ENCODE measurements around the gene EVX2.

Gene EVX2

DNA sequence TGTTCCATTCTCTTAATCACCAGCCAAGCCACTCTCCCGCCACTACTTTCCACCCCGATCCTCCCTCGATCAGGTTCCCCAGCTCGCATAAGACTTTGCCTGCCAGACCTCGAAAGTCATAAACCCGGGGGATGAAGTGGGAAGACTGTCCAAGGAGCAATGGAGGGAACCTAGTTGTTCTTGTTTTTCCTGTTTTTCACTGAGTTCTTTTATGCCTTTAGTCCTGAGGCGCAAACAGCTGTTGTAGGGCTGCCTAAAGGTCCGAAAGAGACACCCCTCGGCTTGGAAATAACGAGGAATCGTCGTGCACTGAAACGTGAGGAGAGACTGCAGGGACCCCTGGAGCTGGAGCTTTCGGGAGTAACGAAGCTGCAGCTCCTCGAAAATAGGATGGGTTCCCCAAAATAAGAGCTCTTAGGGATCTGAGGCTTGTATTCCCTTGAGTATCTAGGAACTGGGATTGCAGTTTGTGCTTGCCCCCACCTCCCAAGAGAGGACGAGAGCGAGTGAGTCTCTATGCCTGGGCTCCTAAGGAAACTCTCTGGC lies 14.1 kb upstream of the EVX2 start:
- no peak overlapping the region for H3K4ac ChIP-seq (ENCODE audit: low read depth, low read length)
- peaks cover 7% of the 10 kb centered on the region for H3K4me1 ChIP-seq (ENCODE audit: control insufficient read depth, low read depth, low read length)
- DNase-seq = no peak
- no peak overlapping the region for H2BK5ac ChIP-seq (ENCODE audit: low read length)
- H2BK120ac ChIP-seq (ENCODE audit: low read depth, low read length) = no peak overlapping the region
- no peak overlapping the region for H3K27ac ChIP-seq (ENCODE audit: low read depth, low read length)
- H3K36me3 ChIP-seq (ENCODE audit: control insufficient read depth, insufficient read depth, low read length) = no peaks in the 10 kb centered on the region
- H3K9ac ChIP-seq (ENCODE audit: low read length) = peak overlapping the region; percentile 39
- no peak overlapping the region for H3K18ac ChIP-seq (ENCODE audit: low read length)
- no peak overlapping the region for H3K4me3 ChIP-seq (ENCODE audit: low read length)
- no peaks in the 10 kb centered on the region for H3K79me1 ChIP-seq (ENCODE audit: low read length)
- H3K4me2 ChIP-seq (ENCODE audit: low read length) = peak overlapping the region; percentile 54
- no peak overlapping the region for H4K5ac ChIP-seq (ENCODE audit: low read length)
- peak overlapping the region; percentile 52 for H3K56ac ChIP-seq (ENCODE audit: low read length)
- no peak overlapping the region for H2BK15ac ChIP-seq (replicated peaks; ENCODE audit: low read depth)
- no CpG with 5 or more reads among the region's 18 CpGs for WGBS (ENCODE audit: extremely low coverage, insufficient coverage, low lambda C conversion rate)
- H3K27me3 ChIP-seq (ENCODE audit: insufficient read depth, low read length, poor library complexity) = peaks cover 76% of the 10 kb centered on the region
- no peak overlapping the region for H4K8ac ChIP-seq (ENCODE audit: low read depth, low read length)
- H3K23ac ChIP-seq (ENCODE audit: low read length) = no peak overlapping the region
- H3K79me2 ChIP-seq (ENCODE audit: control insufficient read depth, insufficient read depth, low read length) = no peaks in the 10 kb centered on the region
- H2AK5ac ChIP-seq (ENCODE audit: low read length) = no peak overlapping the region

- peak; percentile 94 for DNase-seq
- Histone ChIP-seq H4K8ac (ENCODE audit: low read depth, low read length) (no peak overlapping the region), H2BK5ac (ENCODE audit: low read length) (no peak overlapping the region), H3K9ac (ENCODE audit: low read length) (peak overlapping the region; percentile 41), H3K27me3 (ENCODE audit: insufficient read depth, low read length, poor library complexity) (peaks cover 69% of the 10 kb centered on the region), H2BK15ac (replicated peaks; ENCODE audit: low read depth) (no peak overlapping the region), H4K5ac (ENCODE audit: low read length) (no peak overlapping the region), H3K4me3 (ENCODE audit: low read length) (no peak overlapping the region), H2BK120ac (ENCODE audit: low read depth, low read length) (no peak overlapping the region), H3K4me1 (ENCODE audit: control insufficient read depth, low read depth, low read length) (peaks cover 7% of the 10 kb centered on the region), H3K56ac (ENCODE audit: low read length) (peak overlapping the region; percentile 19), H3K27ac (ENCODE audit: low read depth, low read length) (no peak overlapping the region), H3K79me1 (ENCODE audit: low read length) (no peaks in the 10 kb centered on the region), H3K23ac (ENCODE audit: low read length) (no peak overlapping the region), H3K18ac (ENCODE audit: low read length) (no peak overlapping the region), H3K4me2 (ENCODE audit: low read length) (peak overlapping the region; percentile 56), H3K36me3 (ENCODE audit: control insufficient read depth, insufficient read depth, low read length) (no peaks in the 10 kb centered on the region), H2AK5ac (ENCODE audit: low read length) (no peak overlapping the region), H3K4ac (ENCODE audit: low read depth, low read length) (no peak overlapping the region), H3K79me2 (ENCODE audit: control insufficient read depth, insufficient read depth, low read length) (no peaks in the 10 kb centered on the region)
- no CpG with 5 or more reads among the region's 45 CpGs for WGBS (ENCODE audit: extremely low coverage, insufficient coverage, low lambda C conversion rate)
These were observed 13.4 kb upstream of the EVX2 start for GRCh38 chr2:176096986-176097819.

GRCh38 chr2:176096243-176096985 lies 12.7 kb upstream of the EVX2 start:
- H3K4ac ChIP-seq (ENCODE audit: low read depth, low read length) = no peak overlapping the region
- H3K9ac ChIP-seq (ENCODE audit: low read length) = no peak overlapping the region
- no CpG with 5 or more reads among the region's 16 CpGs for WGBS (ENCODE audit: extremely low coverage, insufficient coverage, low lambda C conversion rate)
- DNase-seq = no peak
- no peak overlapping the region for H3K56ac ChIP-seq (ENCODE audit: low read length)
- H3K4me3 ChIP-seq (ENCODE audit: low read length) = no peak overlapping the region
- H3K23ac ChIP-seq (ENCODE audit: low read length) = no peak overlapping the region
- H2AK5ac ChIP-seq (ENCODE audit: low read length) = no peak overlapping the region
- H3K4me1 ChIP-seq (ENCODE audit: control insufficient read depth, low read depth, low read length) = peaks cover 7% of the 10 kb centered on the region
- peaks cover 68% of the 10 kb centered on the region for H3K27me3 ChIP-seq (ENCODE audit: insufficient read depth, low read length, poor library complexity)
- no peaks in the 10 kb centered on the region for H3K79me2 ChIP-seq (ENCODE audit: control insufficient read depth, insufficient read depth, low read length)
- H4K5ac ChIP-seq (ENCODE audit: low read length) = no peak overlapping the region
- H2BK120ac ChIP-seq (ENCODE audit: low read depth, low read length) = no peak overlapping the region
- H3K79me1 ChIP-seq (ENCODE audit: low read length) = no peaks in the 10 kb centered on the region
- no peaks in the 10 kb centered on the region for H3K36me3 ChIP-seq (ENCODE audit: control insufficient read depth, insufficient read depth, low read length)
- no peak overlapping the region for H2BK15ac ChIP-seq (replicated peaks; ENCODE audit: low read depth)
- no peak overlapping the region for H2BK5ac ChIP-seq (ENCODE audit: low read length)
- H3K18ac ChIP-seq (ENCODE audit: low read length) = no peak overlapping the region
- H3K27ac ChIP-seq (ENCODE audit: low read depth, low read length) = no peak overlapping the region
- H4K8ac ChIP-seq (ENCODE audit: low read depth, low read length) = no peak overlapping the region
- peak overlapping the region; percentile 31 for H3K4me2 ChIP-seq (ENCODE audit: low read length)

- Histone ChIP-seq H3K4me1 (ENCODE audit: control insufficient read depth, low read depth, low read length) (peaks cover 7% of the 10 kb centered on the region), H3K4ac (ENCODE audit: low read depth, low read length) (no peak overlapping the region), H3K27me3 (ENCODE audit: insufficient read depth, low read length, poor library complexity) (peaks cover 67% of the 10 kb centered on the region), H3K36me3 (ENCODE audit: control insufficient read depth, insufficient read depth, low read length) (no peaks in the 10 kb centered on the region), H2BK5ac (ENCODE audit: low read length) (no peak overlapping the region), H3K4me2 (ENCODE audit: low read length) (no peak overlapping the region), H3K79me1 (ENCODE audit: low read length) (no peaks in the 10 kb centered on the region), H3K9ac (ENCODE audit: low read length) (no peak overlapping the region), H3K56ac (ENCODE audit: low read length) (no peak overlapping the region), H2BK15ac (replicated peaks; ENCODE audit: low read depth) (no peak overlapping the region), H4K8ac (ENCODE audit: low read depth, low read length) (no peak overlapping the region), H3K18ac (ENCODE audit: low read length) (no peak overlapping the region), H3K23ac (ENCODE audit: low read length) (no peak overlapping the region), H4K5ac (ENCODE audit: low read length) (no peak overlapping the region), H3K79me2 (ENCODE audit: control insufficient read depth, insufficient read depth, low read length) (no peaks in the 10 kb centered on the region), H3K4me3 (ENCODE audit: low read length) (no peak overlapping the region), H2BK120ac (ENCODE audit: low read depth, low read length) (no peak overlapping the region), H3K27ac (ENCODE audit: low read depth, low read length) (no peak overlapping the region), H2AK5ac (ENCODE audit: low read length) (no peak overlapping the region)
- no peak for DNase-seq
- no CpG with 5 or more reads among the region's 5 CpGs for WGBS (ENCODE audit: extremely low coverage, insufficient coverage, low lambda C conversion rate)
These were observed 11.7 kb upstream of the EVX2 start for GRCh38 chr2:176095421-176095820.

GRCh38 chr2:176094349-176094748 lies 10.6 kb upstream of the EVX2 start:
- Histone ChIP-seq H2BK120ac (ENCODE audit: low read depth, low read length) (no peak overlapping the region), H3K36me3 (ENCODE audit: control insufficient read depth, insufficient read depth, low read length) (no peaks in the 10 kb centered on the region), H3K23ac (ENCODE audit: low read length) (no peak overlapping the region), H4K8ac (ENCODE audit: low read depth, low read length) (no peak overlapping the region), H2AK5ac (ENCODE audit: low read length) (no peak overlapping the region), H3K27ac (ENCODE audit: low read depth, low read length) (no peak overlapping the region), H3K56ac (ENCODE audit: low read length) (no peak overlapping the region), H3K4ac (ENCODE audit: low read depth, low read length) (no peak overlapping the region), H3K79me1 (ENCODE audit: low read length) (no peaks in the 10 kb centered on the region), H3K4me3 (ENCODE audit: low read length) (no peak overlapping the region), H3K79me2 (ENCODE audit: control insufficient read depth, insufficient read depth, low read length) (no peaks in the 10 kb centered on the region), H3K27me3 (ENCODE audit: insufficient read depth, low read length, poor library complexity) (peaks cover 66% of the 10 kb centered on the region), H2BK15ac (replicated peaks; ENCODE audit: low read depth) (no peak overlapping the region), H3K18ac (ENCODE audit: low read length) (no peak overlapping the region), H2BK5ac (ENCODE audit: low read length) (no peak overlapping the region), H3K4me2 (ENCODE audit: low read length) (no peak overlapping the region), H4K5ac (ENCODE audit: low read length) (no peak overlapping the region), H3K9ac (ENCODE audit: low read length) (no peak overlapping the region), H3K4me1 (ENCODE audit: control insufficient read depth, low read depth, low read length) (peaks cover 7% of the 10 kb centered on the region)
- no CpG with 5 or more reads among the region's 12 CpGs for WGBS (ENCODE audit: extremely low coverage, insufficient coverage, low lambda C conversion rate)
- no peak for DNase-seq

All from mesendoderm (in vitro differentiated cells).